Measurements from ENCODE around the gene SHANK2.

DNA sequence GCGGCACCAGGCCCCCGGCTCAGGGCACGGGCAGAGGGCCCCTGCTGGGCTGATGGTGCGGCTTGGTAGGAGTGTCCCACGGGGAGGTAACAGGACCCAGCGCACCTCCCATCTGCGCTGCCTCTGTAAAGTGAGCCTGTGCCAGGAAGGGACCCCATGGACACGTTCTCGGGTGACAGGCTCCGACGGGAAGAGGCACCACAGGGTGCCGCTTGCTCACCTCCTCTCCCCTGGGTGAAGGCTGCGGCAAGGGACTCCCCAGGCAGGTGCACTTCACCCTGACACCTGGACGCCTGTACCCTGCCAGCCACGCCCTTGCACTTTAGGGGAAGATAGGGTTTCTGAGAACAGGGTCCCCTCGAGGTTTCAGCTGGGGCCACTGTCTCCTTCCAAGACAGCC, 48.1 kb downstream of the SHANK2 start:
- TF ChIP-seq MAZ (IDR thresholded peaks at IDR 0.05; ENCODE audit: borderline replicate concordance, low read depth, low read length), result no peak
- TF ChIP-seq, protein P1, sequence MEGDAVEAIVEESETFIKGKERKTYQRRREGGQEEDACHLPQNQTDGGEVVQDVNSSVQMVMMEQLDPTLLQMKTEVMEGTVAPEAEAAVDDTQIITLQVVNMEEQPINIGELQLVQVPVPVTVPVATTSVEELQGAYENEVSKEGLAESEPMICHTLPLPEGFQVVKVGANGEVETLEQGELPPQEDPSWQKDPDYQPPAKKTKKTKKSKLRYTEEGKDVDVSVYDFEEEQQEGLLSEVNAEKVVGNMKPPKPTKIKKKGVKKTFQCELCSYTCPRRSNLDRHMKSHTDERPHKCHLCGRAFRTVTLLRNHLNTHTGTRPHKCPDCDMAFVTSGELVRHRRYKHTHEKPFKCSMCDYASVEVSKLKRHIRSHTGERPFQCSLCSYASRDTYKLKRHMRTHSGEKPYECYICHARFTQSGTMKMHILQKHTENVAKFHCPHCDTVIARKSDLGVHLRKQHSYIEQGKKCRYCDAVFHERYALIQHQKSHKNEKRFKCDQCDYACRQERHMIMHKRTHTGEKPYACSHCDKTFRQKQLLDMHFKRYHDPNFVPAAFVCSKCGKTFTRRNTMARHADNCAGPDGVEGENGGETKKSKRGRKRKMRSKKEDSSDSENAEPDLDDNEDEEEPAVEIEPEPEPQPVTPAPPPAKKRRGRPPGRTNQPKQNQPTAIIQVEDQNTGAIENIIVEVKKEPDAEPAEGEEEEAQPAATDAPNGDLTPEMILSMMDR (conservative IDR thresholded peaks at IDR 0.05; ENCODE audit: low read depth, low read length), result no peak
- TF ChIP-seq RCOR1 (IDR thresholded peaks at IDR 0.05; ENCODE audit: insufficient replicate concordance, low read length), result no peak
- TF ChIP-seq, protein P2, sequence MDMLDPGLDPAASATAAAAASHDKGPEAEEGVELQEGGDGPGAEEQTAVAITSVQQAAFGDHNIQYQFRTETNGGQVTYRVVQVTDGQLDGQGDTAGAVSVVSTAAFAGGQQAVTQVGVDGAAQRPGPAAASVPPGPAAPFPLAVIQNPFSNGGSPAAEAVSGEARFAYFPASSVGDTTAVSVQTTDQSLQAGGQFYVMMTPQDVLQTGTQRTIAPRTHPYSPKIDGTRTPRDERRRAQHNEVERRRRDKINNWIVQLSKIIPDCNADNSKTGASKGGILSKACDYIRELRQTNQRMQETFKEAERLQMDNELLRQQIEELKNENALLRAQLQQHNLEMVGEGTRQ (IDR thresholded peaks at IDR 0.05; ENCODE audit: low read depth, low read length), result no peak
- TF ChIP-seq POLR2A (IDR thresholded peaks at IDR 0.05; ENCODE audit: low read depth, low read length), result no peak
- no peak for TF ChIP-seq NFE2L2 (IDR thresholded peaks at IDR 0.05; ENCODE audit: low read depth, low read length)
- no peak for TF ChIP-seq RFX5 (IDR thresholded peaks at IDR 0.05; ENCODE audit: low read depth, low read length)
- no peak for TF ChIP-seq RAD21 (IDR thresholded peaks at IDR 0.05; ENCODE audit: low read length)
- TF ChIP-seq FOS (IDR thresholded peaks at IDR 0.05; ENCODE audit: low read depth, low read length), result no peak
- no peak for TF ChIP-seq CEBPB (IDR thresholded peaks at IDR 0.05; ENCODE audit: low read depth, low read length)
- no peak for TF ChIP-seq MAFK (IDR thresholded peaks at IDR 0.05; ENCODE audit: low read depth, low read length)
- TF ChIP-seq SMC3 (IDR thresholded peaks at IDR 0.05; ENCODE audit: low read depth, low read length), result no peak
- TF ChIP-seq, protein P3, sequence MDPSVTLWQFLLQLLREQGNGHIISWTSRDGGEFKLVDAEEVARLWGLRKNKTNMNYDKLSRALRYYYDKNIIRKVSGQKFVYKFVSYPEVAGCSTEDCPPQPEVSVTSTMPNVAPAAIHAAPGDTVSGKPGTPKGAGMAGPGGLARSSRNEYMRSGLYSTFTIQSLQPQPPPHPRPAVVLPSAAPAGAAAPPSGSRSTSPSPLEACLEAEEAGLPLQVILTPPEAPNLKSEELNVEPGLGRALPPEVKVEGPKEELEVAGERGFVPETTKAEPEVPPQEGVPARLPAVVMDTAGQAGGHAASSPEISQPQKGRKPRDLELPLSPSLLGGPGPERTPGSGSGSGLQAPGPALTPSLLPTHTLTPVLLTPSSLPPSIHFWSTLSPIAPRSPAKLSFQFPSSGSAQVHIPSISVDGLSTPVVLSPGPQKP (IDR thresholded peaks at IDR 0.05; ENCODE audit: borderline replicate concordance, low read depth, low read length), result no peak
